GM19452 (cell line): Measurements from ENCODE around the gene SKAP1.
"Not testable (repeated sequence)": the region's sequence is repeated elsewhere in the genome, so short reads cannot be mapped to it uniquely, and the experiment has no call there.

Experiments
- ATAC-seq: cut with Tn5 transposase; IDR thresholded peaks from one replicate; pipeline ENCODE4 v1.9.1; 2021; ENCODE audit not compliant: unreplicated experiment

The SKAP1 gene

GRCh38 chr17:48225725-48226567 is 204.1 kb downstream of the SKAP1 start:
- ATAC-seq: no peak

GRCh38 chr17:48223945-48224344 is 206.1 kb downstream of the SKAP1 start:
- no peak for ATAC-seq

- no peak for ATAC-seq
Observed at GRCh38 chr17:48219617-48220016, 210.4 kb downstream of the SKAP1 start.

DNA sequence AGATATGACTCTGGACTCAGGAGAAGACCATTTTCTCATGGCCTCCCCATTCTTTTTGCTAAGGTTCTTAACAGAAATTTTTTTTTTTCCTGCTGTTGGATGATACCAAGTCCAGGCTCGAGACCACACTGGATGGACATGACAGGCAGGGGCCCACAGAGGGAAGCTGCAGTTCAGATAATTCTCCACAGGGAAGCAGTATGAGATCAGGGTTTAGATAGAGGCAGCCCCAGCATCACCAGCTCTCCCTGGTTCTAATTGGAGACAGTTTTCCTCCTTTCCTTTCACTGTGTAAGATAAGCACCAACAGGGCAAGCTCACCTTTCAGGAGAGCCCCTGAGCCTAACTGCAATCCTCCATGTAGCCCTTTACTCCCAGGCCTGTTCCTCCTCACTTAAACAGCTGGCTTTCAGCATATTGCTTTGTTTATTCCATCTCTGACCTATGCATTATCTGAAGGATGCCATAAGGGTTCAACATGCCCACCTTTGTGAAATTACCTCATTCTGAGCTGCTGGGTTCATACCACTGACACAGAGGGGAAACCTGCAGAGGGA is 214.4 kb downstream of the SKAP1 start:
- no peak for ATAC-seq

- ATAC-seq: no peak
Observed at GRCh38 chr17:48213797-48214196, 216.2 kb downstream of the SKAP1 start.

GRCh38 chr17:48211787-48212186 is 218.2 kb downstream of the SKAP1 start:
- ATAC-seq: no peak

DNA sequence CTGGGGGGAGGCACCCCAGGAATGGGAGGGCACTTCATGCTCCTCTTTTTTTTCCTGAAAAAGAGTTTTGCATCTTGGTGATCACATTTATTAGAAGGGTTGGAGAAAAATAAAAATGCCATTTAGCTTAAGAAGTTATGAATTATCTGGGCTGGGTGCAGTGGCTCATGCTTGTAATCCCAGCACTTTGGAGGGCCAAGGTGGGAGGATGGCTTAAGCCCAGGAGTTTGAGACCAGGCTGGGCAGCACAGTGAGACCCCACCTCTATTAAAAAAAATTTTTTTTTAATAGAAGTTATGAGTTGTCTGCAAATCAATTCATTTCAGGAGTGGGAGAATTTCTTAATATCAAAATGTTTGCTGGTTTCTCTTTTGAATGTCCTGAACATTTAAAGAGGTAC is 219.0 kb downstream of the SKAP1 start:
- no peak for ATAC-seq

GRCh38 chr17:48209973-48210372 is 220.0 kb downstream of the SKAP1 start:
- no peak for ATAC-seq

- no peak for ATAC-seq
Observed at GRCh38 chr17:48207776-48208544, 222.1 kb downstream of the SKAP1 start.

GRCh38 chr17:48207036-48207435 is 223.0 kb downstream of the SKAP1 start:
- not testable (repeated sequence) for ATAC-seq

GRCh38 chr17:48202959-48203358 is 227.1 kb downstream of the SKAP1 start:
- ATAC-seq: no peak

DNA sequence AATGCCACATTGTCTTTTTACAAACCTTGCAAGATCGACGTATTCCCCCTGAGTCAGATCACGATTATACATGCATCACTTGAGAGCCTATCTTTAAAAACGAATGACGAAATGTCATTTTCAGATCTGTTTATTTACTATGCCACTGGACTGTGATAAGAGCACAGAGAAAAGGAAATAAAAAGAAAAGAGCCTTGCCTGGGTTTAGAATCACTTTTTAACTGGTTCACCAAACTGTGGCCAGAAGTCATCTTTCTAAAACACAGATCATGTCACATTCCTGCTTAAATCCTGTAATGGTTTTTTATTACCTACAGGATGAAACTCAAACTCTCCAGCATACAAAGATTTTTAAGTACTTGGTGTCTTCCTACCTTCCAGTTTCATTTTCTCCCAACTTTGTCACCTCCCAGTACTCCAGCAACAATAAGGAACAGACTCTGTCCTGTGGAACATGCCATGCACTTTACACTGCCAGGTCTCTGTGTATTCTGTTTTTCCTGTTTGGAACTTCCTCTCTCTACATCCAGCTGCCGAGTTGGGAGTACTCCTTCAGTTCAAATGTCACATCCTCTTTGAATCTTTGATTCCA is 231.0 kb downstream of the SKAP1 start:
- ATAC-seq: no peak

GRCh38 chr17:48195910-48196309 is 234.1 kb downstream of the SKAP1 start:
- ATAC-seq: no peak

GRCh38 chr17:48194097-48194550 is 235.9 kb downstream of the SKAP1 start:
- no peak for ATAC-seq

DNA sequence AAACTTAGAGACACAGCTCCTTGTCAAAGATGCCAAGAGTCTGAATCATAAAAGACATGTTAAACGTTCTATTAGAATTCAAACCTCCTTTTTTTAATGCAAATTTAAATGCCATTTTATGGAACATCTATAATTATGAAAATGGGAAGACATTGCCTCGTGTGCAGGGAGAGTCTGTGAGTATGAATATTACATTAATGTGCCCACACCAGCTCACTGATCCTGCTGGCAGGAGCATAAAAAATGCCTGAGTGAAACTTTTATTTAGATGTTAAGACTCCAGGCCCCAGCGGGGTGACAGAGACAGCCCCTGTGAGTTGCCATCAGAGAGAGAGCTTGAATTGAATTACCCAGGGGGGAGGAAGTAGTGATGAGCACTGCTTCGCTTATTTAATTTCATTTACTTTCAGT is 237.7 kb downstream of the SKAP1 start:
- no peak for ATAC-seq

GRCh38 chr17:48191362-48191761 is 238.7 kb downstream of the SKAP1 start:
- ATAC-seq: no peak

- no peak for ATAC-seq
Observed at GRCh38 chr17:48190871-48191270, 239.1 kb downstream of the SKAP1 start.

DNA sequence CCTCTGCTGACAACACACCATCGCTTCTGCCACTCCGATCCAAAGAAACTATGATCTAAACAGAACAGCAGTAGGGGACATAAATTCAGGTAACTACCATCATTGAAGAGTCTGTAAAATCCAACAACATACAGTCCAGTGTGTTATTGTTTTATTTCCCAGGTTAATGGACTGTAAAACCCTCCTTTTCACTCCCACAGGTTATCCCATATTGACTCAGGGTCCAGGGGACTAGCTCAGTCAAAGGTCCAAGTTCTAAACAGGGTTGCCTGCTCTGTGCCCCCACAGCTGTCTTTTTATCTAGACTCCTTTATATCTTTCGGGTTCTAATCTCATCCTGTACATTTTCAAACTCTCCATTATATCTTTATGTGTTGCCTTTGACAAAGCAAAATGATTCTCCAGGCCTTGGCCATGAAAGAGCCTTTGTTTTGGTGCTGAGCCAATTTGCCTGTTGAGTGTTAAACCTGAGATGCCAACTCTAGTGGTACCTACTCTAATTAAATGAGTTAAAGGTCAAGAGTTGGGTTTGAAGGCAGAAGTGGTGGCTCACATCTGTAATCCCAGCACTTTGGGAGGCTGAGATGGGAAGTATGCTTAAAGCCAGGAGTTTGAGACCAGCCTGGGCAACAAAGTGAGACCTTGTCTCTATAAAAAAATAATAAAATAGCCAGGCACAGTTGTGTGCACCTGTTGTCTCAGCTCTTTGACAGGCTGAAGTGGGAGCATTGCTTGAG is 242.0 kb downstream of the SKAP1 start:
- ATAC-seq: no peak

- ATAC-seq: not testable (repeated sequence)
Observed at GRCh38 chr17:48186317-48186716, 243.7 kb downstream of the SKAP1 start.

DNA sequence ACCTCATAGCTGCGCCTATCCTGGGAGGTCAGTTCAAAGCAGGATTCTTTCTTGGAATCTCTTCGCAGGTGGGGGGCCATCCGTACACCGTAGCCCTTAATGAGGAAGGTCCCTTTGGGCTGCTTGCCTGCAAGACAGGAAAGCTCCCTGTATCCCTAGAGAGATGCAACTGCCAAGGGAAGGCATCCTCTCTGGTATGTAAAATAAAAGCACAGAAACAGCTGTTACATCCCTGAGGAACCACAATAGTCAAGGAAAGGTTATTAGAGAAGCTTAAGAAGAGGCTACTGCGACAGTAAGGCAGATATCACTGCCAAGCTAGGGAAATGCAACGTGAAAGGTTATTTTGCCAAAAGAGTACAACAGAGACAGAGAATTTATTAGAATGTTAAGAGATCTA is 245.3 kb downstream of the SKAP1 start:
- ATAC-seq: no peak

- no peak for ATAC-seq
Observed at GRCh38 chr17:48181653-48182052, 248.4 kb downstream of the SKAP1 start.
